GM18951 (cell line): Measurements from ENCODE around the gene RAB33A.

Experiments
- POLR2A ChIP-seq: IDR thresholded peaks from 4 replicates; pipeline ENCODE4 v1.6.1; 2011; ENCODE audit warnings: mild to moderate bottlenecking; ENCODE audit not compliant: insufficient read length, insufficient read depth; ENCODE audit errors: extremely low read depth
- in situ Hi-C: fragments of 300-500 bp; cut with MboI; formaldehyde crosslinking; loops from one replicate; pipeline ENCODE4 v1.12.0; 2022; ENCODE audit warnings: low sequenced_read_pairs, mixed read lengths, inconsistent platforms; ENCODE audit not compliant: unreplicated experiment

Gene RAB33A

GRCh38 chrX:130176354-130176776 lies 4.6 kb downstream of the RAB33A start:
- in situ Hi-C loops = loop anchor here (10.0 kb wide), 1 partner anchor 92 kb away; no protein-coding TSS in a partner anchor
- TF ChIP-seq POLR2A = peak; percentile 47

GRCh38 chrX:130176942-130177341 lies 5.2 kb downstream of the RAB33A start:
- TF ChIP-seq POLR2A = no peak
- in situ Hi-C loops = loop anchor here (10.0 kb wide), 1 partner anchor 92 kb away; no protein-coding TSS in a partner anchor

GRCh38 chrX:130179170-130179569 lies 7.4 kb downstream of the RAB33A start:
- in situ Hi-C loops = loop anchor here (10.0 kb wide), 1 partner anchor 94 kb away; no protein-coding TSS in a partner anchor
- no peak for TF ChIP-seq POLR2A

GRCh38 chrX:130179579-130180215 lies 7.9 kb downstream of the RAB33A start:
- in situ Hi-C loops = loop anchor here (10.0 kb wide), 1 partner anchor 95 kb away; no protein-coding TSS in a partner anchor
- TF ChIP-seq POLR2A = no peak

GRCh38 chrX:130184168-130184567 lies 12.4 kb downstream of the RAB33A start:
- in situ Hi-C loops = no loop called here
- TF ChIP-seq POLR2A = no peak

- no peak for TF ChIP-seq POLR2A
- in situ Hi-C loops = no loop called here
Measured at GRCh38 chrX:130184857-130185256, 13.1 kb downstream of the RAB33A start.

GRCh38 chrX:130186651-130187050 lies 14.9 kb downstream of the RAB33A start:
- in situ Hi-C loops = no loop called here
- TF ChIP-seq POLR2A = no peak

GRCh38 chrX:130190801-130191200 lies 19.0 kb downstream of the RAB33A start:
- in situ Hi-C loops = no loop called here
- TF ChIP-seq POLR2A = no peak

GRCh38 chrX:130196466-130196865 lies 24.7 kb downstream of the RAB33A start:
- no peak for TF ChIP-seq POLR2A
- in situ Hi-C loops = no loop called here

GRCh38 chrX:130197464-130197863 lies 25.7 kb downstream of the RAB33A start:
- in situ Hi-C loops = no loop called here
- no peak for TF ChIP-seq POLR2A

GRCh38 chrX:130204647-130205046 lies 32.9 kb downstream of the RAB33A start:
- no peak for TF ChIP-seq POLR2A
- in situ Hi-C loops = no loop called here

- TF ChIP-seq POLR2A = no peak
- in situ Hi-C loops = no loop called here
Measured at GRCh38 chrX:130211415-130212186, 39.8 kb downstream of the RAB33A start.

GRCh38 chrX:130212371-130212770 lies 40.6 kb downstream of the RAB33A start:
- in situ Hi-C loops = no loop called here
- no peak for TF ChIP-seq POLR2A

GRCh38 chrX:130213376-130213775 lies 41.6 kb downstream of the RAB33A start:
- TF ChIP-seq POLR2A = no peak
- in situ Hi-C loops = no loop called here

- in situ Hi-C loops = no loop called here
- TF ChIP-seq POLR2A = no peak
Measured at GRCh38 chrX:130216320-130216719, 44.6 kb downstream of the RAB33A start.
